NCI-H146 (cell line): ENCODE results near the gene CASR.

Source experiments
- DNase-seq: peaks from one replicate; lab custom pipeline; 2025; lab: John Stamatoyannopoulos, UW

CASR gene

GRCh38 chr3:122307094-122307687 lies 123.7 kb downstream of the CASR start:
- no peak for DNase-seq

GRCh38 chr3:122307976-122308375 lies 124.5 kb downstream of the CASR start:
- DNase-seq = no peak

GRCh38 chr3:122310361-122310760 lies 126.9 kb downstream of the CASR start:
- no peak for DNase-seq

GRCh38 chr3:122312826-122313225 lies 129.4 kb downstream of the CASR start:
- no peak for DNase-seq

- no peak for DNase-seq
These were observed 129.8 kb downstream of the CASR start for GRCh38 chr3:122313281-122313680.

- DNase-seq = no peak
These were observed 130.9 kb downstream of the CASR start for GRCh38 chr3:122314228-122314876.

GRCh38 chr3:122315619-122316018 lies 132.2 kb downstream of the CASR start:
- DNase-seq = no peak

- DNase-seq = no peak
These were observed 132.9 kb downstream of the CASR start for GRCh38 chr3:122316368-122316767.

- DNase-seq = no peak
These were observed 135.2 kb downstream of the CASR start for GRCh38 chr3:122318620-122319019.

GRCh38 chr3:122322095-122323075 lies 138.9 kb downstream of the CASR start:
- no peak for DNase-seq

- DNase-seq = no peak
These were observed 141.4 kb downstream of the CASR start, which contains the start of gene CSTA for GRCh38 chr3:122324871-122325323. CSTA (plus strand) TSS chr3:122325248; CDS start chr3:122325293, 45 bp downstream.

- DNase-seq = no peak
These were observed 142.3 kb downstream of the CASR start for GRCh38 chr3:122325769-122326168.

- DNase-seq = no peak
These were observed 148.4 kb downstream of the CASR start for GRCh38 chr3:122331886-122332285.

- DNase-seq = no peak
These were observed 149.1 kb downstream of the CASR start for GRCh38 chr3:122332551-122332950.
